GM10266 (cell line): ENCODE data around the gene RPS28.

ENCODE experiments used
- DNase-seq: peaks from one replicate; pipeline ENCODE4 v3.0.0; 2012; ENCODE audit errors: extremely low spot score
- TF ChIP-seq, protein P1 (sequence below): IDR thresholded peaks from 2 replicates; pipeline ENCODE4 v1.5.1; 2012; ENCODE audit warnings: mild to moderate bottlenecking, low read depth; ENCODE audit not compliant: control insufficient read depth, insufficient read depth; ENCODE audit errors: missing control alignments

Gene RPS28

GRCh38 chr19:8366961-8367326 lies 45.6 kb downstream of the RPS28 start:
- TF ChIP-seq, protein P1, sequence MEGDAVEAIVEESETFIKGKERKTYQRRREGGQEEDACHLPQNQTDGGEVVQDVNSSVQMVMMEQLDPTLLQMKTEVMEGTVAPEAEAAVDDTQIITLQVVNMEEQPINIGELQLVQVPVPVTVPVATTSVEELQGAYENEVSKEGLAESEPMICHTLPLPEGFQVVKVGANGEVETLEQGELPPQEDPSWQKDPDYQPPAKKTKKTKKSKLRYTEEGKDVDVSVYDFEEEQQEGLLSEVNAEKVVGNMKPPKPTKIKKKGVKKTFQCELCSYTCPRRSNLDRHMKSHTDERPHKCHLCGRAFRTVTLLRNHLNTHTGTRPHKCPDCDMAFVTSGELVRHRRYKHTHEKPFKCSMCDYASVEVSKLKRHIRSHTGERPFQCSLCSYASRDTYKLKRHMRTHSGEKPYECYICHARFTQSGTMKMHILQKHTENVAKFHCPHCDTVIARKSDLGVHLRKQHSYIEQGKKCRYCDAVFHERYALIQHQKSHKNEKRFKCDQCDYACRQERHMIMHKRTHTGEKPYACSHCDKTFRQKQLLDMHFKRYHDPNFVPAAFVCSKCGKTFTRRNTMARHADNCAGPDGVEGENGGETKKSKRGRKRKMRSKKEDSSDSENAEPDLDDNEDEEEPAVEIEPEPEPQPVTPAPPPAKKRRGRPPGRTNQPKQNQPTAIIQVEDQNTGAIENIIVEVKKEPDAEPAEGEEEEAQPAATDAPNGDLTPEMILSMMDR = no peak
- DNase-seq = no peak

DNA sequence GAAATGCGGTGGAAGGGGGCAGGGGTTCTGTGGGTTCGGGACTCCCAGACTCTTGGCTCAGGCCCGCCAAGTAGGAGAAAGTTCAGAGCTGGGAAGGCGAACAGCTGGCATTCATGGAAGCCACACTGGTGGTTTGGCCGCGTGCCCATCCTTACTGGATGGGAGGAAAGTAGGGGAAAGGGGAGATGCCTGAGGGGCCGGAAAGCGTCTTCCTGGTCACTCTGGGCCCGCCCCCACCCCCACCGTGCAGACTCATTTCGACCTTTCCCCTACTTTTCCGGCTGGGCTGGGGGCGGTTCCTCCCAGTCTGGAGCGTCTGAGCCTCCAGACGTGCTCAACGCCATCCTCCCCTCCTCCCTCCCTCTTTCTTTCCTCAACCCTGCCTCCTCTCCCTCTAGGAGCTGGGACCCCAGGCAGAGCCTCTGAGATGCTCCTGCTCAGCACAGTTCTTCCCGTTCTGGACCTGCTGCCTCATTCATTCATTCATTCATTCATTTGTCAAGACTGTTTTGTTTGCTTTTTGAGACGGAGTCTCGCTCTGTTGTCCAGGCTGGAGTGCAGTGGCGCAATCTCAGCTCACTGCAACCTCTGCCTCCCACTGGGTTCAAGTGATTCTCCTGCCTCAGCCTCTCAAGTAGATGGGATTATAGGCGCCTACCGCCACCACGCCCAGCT lies 46.2 kb downstream of the RPS28 start:
- DNase-seq = no peak
- TF ChIP-seq, protein P1 = no peak

- no peak for DNase-seq
- TF ChIP-seq, protein P1 = no peak
These were observed 49.1 kb downstream of the RPS28 start for GRCh38 chr19:8370176-8371010.

GRCh38 chr19:8371011-8371804 lies 49.9 kb downstream of the RPS28 start:
- TF ChIP-seq, protein P1 = no peak
- no peak for DNase-seq
